ENCODE measurements around the gene FRMD8.
A peak's percentile ranks its signal among the peaks of the same experiment; 100 is the strongest.

The FRMD8 gene

DNA sequence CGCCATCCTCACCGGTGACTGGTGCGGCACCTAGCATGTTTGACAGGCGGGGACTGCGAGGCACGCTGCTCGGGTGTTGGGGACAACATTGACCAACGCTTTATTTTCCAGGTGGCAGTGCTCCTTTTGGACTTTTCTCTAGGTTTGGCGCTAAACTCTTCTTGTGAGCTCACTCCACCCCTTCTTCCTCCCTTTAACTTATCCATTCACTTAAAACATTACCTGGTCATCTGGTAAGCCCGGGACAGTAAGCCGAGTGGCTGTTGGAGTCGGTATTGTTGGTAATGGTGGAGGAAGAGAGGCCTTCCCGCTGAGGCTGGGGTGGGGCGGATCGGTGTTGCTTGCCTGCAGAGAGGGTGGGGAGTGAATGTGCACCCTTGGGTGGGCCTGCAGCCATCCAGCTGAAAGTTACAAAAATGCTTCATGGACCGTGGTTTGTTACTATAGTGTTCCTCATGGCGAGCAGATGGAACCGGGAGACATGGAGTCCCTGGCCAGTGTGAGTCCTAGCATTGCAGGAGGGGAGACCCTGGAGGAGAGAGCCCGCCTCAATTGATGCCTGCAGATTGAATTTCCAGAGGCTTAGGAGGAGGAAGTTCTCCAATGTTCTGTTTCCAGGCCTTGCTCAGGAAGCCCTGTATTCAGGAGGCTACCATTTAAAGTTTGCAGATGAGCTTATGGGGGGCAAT, 37.2 kb downstream of the FRMD8 start:
- peak in 1 of 56 donors; percentile 72 for DNase-seq

GRCh38 chr11:65424205-65425104, 38.0 kb downstream of the FRMD8 start:
- peak in 11 of 56 donors; percentile 22 to 72 (median 29) for DNase-seq

DNA sequence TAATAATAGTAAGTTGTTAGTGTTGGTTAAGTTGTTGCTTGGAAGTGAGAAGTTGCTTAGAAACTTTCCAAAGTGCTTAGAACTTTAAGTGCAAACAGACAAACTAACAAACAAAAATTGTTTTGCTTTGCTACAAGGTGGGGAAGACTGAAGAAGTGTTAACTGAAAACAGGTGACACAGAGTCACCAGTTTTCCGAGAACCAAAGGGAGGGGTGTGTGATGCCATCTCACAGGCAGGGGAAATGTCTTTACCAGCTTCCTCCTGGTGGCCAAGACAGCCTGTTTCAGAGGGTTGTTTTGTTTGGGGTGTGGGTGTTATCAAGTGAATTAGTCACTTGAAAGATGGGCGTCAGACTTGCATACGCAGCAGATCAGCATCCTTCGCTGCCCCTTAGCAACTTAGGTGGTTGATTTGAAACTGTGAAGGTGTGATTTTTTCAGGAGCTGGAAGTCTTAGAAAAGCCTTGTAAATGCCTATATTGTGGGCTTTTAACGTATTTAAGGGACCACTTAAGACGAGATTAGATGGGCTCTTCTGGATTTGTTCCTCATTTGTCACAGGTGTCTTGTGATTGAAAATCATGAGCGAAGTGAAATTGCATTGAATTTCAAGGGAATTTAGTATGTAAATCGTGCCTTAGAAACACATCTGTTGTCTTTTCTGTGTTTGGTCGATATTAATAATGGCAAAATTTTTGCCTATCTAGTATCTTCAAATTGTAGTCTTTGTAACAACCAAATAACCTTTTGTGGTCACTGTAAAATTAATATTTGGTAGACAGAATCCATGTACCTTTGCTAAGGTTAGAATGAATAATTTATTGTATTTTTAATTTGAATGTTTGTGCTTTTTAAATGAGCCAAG, 38.9 kb downstream of the FRMD8 start:
- DNase-seq, result peak in 8 of 56 donors; percentile 31 to 60 (median 36)

DNA sequence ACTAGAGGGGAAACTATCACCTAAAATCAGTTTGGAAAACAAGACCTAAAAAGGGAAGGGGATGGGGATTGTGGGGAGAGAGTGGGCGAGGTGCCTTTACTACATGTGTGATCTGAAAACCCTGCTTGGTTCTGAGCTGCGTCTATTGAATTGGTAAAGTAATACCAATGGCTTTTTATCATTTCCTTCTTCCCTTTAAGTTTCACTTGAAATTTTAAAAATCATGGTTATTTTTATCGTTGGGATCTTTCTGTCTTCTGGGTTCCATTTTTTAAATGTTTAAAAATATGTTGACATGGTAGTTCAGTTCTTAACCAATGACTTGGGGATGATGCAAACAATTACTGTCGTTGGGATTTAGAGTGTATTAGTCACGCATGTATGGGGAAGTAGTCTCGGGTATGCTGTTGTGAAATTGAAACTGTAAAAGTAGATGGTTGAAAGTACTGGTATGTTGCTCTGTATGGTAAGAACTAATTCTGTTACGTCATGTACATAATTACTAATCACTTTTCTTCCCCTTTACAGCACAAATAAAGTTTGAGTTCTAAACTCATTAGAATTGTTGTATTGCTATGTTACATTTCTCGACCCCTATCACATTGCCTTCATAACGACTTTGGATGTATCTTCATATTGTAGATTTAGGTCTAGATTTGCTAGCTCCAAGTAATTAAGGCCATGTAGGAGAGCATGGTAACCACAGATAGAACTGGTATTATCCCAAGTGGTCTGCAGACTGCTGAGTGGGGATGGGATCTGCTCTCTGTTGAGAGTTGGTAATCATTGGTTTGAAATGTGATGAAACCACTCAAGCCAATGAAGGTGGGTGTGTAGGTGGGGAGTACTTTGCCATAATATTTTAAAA, 39.8 kb downstream of the FRMD8 start:
- DNase-seq, result no peak

GRCh38 chr11:65426839-65427690, 40.6 kb downstream of the FRMD8 start:
- DNase-seq, result peak in 6 of 56 donors; percentile 29 to 81 (median 62)

- DNase-seq, result peak in 3 of 56 donors; percentile 28 to 56 (median 32)
These were observed 41.5 kb downstream of the FRMD8 start for GRCh38 chr11:65427691-65428577.

DNA sequence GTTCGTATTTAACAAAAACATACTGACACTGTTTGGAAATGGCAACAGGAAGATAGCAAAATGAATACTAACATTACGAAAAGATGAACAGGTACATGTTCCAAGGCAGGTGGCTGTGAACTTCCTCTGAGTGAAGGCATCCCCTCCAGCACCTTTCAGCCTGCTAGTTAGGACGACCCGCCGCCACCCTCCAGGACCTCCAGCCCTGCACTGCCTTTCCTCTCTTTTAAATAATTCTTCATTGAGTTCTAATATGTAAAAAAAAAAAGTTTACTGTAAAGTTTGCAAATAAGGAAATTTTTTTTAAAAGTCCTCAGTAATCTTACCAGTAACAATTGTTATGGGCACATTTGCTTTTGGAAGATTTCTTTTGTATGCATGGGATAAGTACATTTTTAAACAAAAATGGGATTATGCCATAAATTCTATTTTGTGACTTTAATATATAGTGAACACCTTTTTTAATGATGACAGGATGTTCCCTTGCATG, 42.2 kb downstream of the FRMD8 start:
- no peak for DNase-seq

DNA sequence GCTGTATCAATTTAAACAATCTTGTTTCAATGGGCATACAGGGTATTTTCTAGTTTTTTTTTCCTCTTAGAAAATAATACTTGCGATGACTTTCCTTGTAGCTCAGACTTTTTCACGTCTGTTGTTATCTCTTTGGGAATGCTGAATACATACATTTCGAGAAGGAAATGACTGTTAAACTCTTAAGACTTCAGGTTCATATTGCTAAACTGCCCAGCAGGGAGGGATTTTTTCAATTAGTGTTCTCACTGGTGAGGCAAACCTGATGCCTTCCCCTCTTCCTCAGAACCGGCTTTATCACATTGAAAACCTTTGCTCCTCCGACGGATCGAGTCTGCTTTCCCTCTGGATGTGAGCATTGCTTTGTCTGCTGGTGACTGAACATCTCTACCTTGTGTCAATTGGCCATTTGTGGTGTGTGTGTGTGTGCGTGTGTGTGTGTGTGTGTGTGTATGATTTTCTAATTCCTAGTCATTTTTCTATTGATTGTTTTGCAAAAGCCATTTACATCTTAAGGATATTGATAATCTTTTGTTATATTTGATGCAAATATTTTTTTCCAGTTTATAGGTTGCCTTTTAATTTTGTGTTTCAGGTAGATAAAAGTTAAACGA, 42.7 kb downstream of the FRMD8 start:
- no peak for DNase-seq

GRCh38 chr11:65429724-65430405, 43.4 kb downstream of the FRMD8 start:
- peak in 15 of 56 donors; percentile 23 to 66 (median 45) for DNase-seq

- no peak for DNase-seq
These were observed 44.2 kb downstream of the FRMD8 start for GRCh38 chr11:65430406-65431217.

- no peak for DNase-seq
These were observed 45.1 kb downstream of the FRMD8 start for GRCh38 chr11:65431451-65432099.

GRCh38 chr11:65432100-65432650, 45.7 kb downstream of the FRMD8 start:
- no peak for DNase-seq

GRCh38 chr11:65432686-65433582, 46.5 kb downstream of the FRMD8 start:
- no peak for DNase-seq

GRCh38 chr11:65433657-65434056, 47.2 kb downstream of the FRMD8 start:
- DNase-seq, result no peak

All from amygdala (tissue), 56 donors.